GM13976 (cell line): ENCODE results near the gene METRN.

Experiments
- DNase-seq: peaks from one replicate; pipeline ENCODE4 v3.0.0; 2012; ENCODE audit warnings: low spot score
- CTCF ChIP-seq: IDR thresholded peaks from 2 replicates; pipeline ENCODE4 v1.5.1; 2012; ENCODE audit warnings: borderline replicate concordance, mild to moderate bottlenecking; ENCODE audit not compliant: insufficient read depth; ENCODE audit errors: extremely low read depth, missing control alignments, control extremely low read depth
- in situ Hi-C: fragments of 300-500 bp; cut with MboI; formaldehyde crosslinking; loops from one replicate; pipeline ENCODE4 v1.12.0; 2022; ENCODE audit warnings: low sequenced_read_pairs, mixed read lengths, inconsistent platforms; ENCODE audit not compliant: unreplicated experiment

METRN gene

GRCh38 chr16:705431-706188 lies 9.3 kb upstream of the METRN start, which contains the start of gene FBXL16:
TSS of gene FBXL16 (minus strand) at chr16:705801. CDS start at chr16:697405, 8,396 bp downstream.
- no peak for DNase-seq
- in situ Hi-C loops: no loop called here
- no peak for TF ChIP-seq CTCF

DNA sequence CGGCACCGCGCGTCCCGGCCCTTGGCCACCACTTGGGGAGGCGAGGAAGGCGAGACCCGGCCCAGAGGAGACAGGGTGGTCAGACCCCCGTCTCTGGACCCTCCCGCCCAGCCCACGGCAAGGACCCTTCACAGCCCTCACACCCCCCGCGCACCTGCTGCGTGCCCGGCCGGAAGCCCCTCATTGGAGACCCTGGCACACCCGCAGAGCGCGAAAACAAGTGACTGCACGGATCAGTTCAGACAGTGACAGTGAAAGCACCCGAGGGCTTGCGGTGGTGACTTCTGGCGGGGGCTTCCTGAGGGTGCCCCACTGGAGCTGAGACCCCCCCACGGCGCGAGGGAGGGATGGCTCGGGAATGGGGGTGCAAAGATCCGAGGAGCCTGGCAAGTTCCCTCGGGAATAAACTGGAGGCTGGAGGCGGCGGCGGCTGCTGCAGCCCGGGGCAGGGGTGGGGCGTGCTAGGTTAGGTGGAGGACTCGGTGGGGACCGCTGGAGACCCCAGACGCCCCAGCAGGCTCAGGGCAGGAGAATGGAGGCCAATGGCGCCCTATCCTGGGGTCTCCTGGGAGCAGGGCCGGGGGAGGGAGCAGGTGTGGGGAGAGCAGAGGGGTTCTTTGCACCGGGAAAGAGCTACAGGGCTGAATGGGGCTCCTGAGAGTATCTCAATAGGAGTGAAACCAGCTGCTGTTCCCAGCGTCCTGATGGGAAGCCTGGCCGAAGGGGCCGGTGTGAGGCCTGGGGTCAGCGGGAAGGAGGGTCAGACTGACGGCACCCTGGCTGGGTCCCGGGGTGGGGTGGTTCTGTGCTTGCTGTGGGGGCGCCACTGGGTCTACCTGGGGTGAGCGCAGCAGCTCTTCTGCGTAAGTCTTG lies 8.5 kb upstream of the METRN start:
- DNase-seq: no peak
- in situ Hi-C loops: no loop called here
- no peak for TF ChIP-seq CTCF

- in situ Hi-C loops: no loop called here
- no peak for TF ChIP-seq CTCF
- no peak for DNase-seq
Measured at GRCh38 chr16:707062-707538, 7.8 kb upstream of the METRN start.

GRCh38 chr16:708019-708418 lies 6.9 kb upstream of the METRN start:
- no peak for DNase-seq
- in situ Hi-C loops: no loop called here
- TF ChIP-seq CTCF: no peak

GRCh38 chr16:708959-709358 lies 6.0 kb upstream of the METRN start:
- TF ChIP-seq CTCF: no peak

More at GRCh38 chr16:708959-709358, 6.0 kb upstream of the METRN start:
- no peak for DNase-seq
- in situ Hi-C loops: no loop called here
